HUES48 (cell line): Measurements from ENCODE around the gene NPIPA1.
"Not testable (repeated sequence)": the region's sequence is repeated elsewhere in the genome, so short reads cannot be mapped to it uniquely, and the experiment has no call there.

ENCODE experiments used
- H3K27ac ChIP-seq: one replicate; pipeline ENCODE4 v1.7.0; 2013; ENCODE audit warnings: low read depth, low read length, inconsistent platforms
- H3K27me3 ChIP-seq: 2 replicates; pipeline ENCODE4 v1.6.1; 2013; ENCODE audit warnings: mild to moderate bottlenecking, low read length; ENCODE audit not compliant: control insufficient read depth, insufficient read depth
- H3K36me3 ChIP-seq: 2 replicates; pipeline ENCODE4 v1.6.1; 2013; ENCODE audit warnings: low read length; ENCODE audit not compliant: control insufficient read depth, insufficient read depth
- H3K4me1 ChIP-seq: 2 replicates; pipeline ENCODE4 v1.6.1; 2013; ENCODE audit warnings: mild to moderate bottlenecking, low read length; ENCODE audit not compliant: control insufficient read depth, insufficient read depth
- H3K4me3 ChIP-seq: 2 replicates; pipeline ENCODE4 v1.5.1; 2013; ENCODE audit warnings: mild to moderate bottlenecking, low read depth, low read length
- H3K9ac ChIP-seq: 2 replicates; pipeline ENCODE4 v1.6.1; 2013; ENCODE audit warnings: mild to moderate bottlenecking, low read depth, low read length, moderate library complexity
- H3K9me3 ChIP-seq: 2 replicates; pipeline ENCODE4 v1.6.1; 2013; ENCODE audit warnings: low read length; ENCODE audit not compliant: control insufficient read depth, insufficient read depth

Gene NPIPA1

DNA sequence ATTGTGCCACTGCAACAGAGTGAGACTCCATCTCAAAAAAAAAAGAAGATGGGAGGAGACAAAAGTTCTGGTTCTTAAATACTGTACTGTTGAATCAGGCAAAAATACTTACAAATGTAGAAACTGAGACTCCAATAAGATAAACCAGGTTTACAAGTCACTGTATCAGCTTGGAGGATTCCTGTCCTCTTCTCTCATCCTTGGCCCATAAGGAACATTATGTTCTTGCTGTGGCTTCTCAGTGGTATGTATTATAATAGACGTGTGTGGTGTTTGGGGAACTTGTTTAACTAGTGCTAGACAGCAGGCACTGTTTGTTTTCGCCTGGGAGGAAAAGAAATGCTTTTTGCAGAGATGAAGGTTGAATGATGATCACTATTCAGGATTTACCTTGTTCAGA, 45.3 kb downstream of the NPIPA1 start:
- not testable (repeated sequence) for H3K27me3 ChIP-seq, H3K4me3 ChIP-seq, H3K36me3 ChIP-seq, H3K9ac ChIP-seq, H3K4me1 ChIP-seq, H3K27ac ChIP-seq, H3K9me3 ChIP-seq

DNA sequence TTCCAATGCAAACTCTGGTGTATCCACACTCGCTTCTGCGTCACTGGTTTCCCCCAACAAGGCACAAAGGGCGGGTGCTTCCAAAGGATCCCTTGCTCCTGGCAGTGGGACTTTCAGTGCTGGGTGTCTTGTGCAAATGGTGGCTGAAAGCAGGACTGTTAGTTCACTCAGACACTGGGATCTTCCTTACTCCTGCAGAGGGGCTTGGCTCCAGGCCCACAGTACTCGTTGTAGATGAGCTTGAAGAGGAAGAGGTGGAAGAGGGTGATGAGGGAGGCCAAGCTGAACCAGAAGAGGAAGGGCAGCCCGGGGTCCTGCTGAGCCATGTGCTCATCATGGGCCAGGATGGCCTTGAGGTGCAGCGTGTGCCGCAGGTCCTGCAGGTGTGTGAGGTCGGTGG, 50.8 kb downstream of the NPIPA1 start:
- H3K36me3 ChIP-seq, H3K4me3 ChIP-seq, H3K9me3 ChIP-seq, H3K9ac ChIP-seq, H3K4me1 ChIP-seq, H3K27me3 ChIP-seq, H3K27ac ChIP-seq: not testable (repeated sequence)

DNA sequence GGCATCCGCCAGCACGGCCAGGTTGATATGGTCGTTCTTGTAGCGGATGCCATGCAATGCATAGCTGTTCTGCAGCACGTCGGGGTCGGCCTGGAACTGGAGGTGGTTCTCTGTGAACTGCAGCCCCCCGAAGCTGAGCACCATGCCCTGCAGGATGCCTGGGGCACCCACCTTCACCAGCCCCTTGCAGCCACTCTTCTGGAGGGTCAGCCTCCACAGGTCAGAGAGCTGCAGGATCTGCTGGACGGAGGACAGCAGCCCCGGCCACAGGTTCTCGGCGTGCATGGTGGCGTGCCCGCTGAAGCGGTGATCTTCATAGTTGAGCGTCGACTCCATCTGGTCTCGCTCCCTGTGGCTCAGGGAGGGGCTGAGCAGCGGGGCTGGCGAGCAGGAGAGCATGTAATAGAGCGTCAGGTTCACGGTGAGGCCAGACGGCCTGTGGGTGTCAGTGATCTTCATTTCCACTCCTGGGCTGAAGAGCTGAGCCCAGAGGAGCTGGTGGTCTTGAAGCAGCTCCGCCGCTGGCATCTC, 51.5 kb downstream of the NPIPA1 start:
- H3K9ac ChIP-seq = not testable (repeated sequence)

GRCh38 chr16:14989291-14990281, 52.3 kb downstream of the NPIPA1 start:
- H3K36me3 ChIP-seq, H3K4me3 ChIP-seq, H3K27me3 ChIP-seq, H3K4me1 ChIP-seq, H3K27ac ChIP-seq, H3K9me3 ChIP-seq, H3K9ac ChIP-seq: not testable (repeated sequence)

More for the DNA sequence above, 51.5 kb downstream of the NPIPA1 start:
- not testable (repeated sequence) for H3K36me3 ChIP-seq, H3K27me3 ChIP-seq, H3K9me3 ChIP-seq, H3K27ac ChIP-seq, H3K4me3 ChIP-seq, H3K4me1 ChIP-seq

DNA sequence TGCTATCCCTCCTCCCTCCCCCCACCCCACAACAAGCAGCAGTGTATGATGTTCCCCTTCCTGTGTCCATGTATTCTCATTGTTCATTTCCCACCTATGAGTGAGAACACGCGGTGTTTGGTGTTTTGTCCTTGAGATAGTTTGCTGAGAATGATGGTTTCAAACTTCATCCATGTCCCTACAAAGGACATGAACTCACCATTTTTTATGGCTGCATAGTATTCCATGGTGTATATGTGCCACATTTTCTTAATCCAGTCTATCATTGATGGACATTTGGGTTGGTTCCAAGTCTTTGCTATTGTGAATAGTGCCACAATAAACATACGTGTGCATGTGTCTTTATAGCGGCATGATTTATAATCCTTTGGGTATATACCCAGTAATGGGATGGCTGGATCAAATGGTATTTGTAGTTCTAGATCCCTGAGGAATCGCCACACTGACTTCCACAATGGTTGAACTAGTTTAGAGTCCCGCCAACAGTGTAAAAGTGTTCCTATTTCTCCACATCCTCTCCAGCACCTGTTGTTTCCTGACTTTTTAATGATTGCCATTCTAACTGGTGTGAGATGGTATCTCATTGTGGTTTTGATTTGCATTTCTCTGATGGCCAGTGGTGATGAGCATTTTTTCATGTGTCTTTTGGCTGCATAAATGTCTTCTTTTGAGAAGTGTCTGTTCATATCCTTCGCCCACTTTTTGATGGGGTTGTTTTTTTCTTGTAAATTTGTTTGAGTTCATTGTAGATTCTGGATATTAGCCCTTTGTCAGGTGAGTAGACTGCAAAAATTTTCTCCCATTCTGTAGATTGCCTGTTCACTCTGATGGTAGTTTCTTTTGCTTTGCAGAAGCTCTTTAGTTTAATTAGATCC, 56.3 kb downstream of the NPIPA1 start:
- not testable (repeated sequence) for H3K9ac ChIP-seq, H3K27me3 ChIP-seq, H3K4me1 ChIP-seq, H3K9me3 ChIP-seq, H3K36me3 ChIP-seq, H3K4me3 ChIP-seq, H3K27ac ChIP-seq

DNA sequence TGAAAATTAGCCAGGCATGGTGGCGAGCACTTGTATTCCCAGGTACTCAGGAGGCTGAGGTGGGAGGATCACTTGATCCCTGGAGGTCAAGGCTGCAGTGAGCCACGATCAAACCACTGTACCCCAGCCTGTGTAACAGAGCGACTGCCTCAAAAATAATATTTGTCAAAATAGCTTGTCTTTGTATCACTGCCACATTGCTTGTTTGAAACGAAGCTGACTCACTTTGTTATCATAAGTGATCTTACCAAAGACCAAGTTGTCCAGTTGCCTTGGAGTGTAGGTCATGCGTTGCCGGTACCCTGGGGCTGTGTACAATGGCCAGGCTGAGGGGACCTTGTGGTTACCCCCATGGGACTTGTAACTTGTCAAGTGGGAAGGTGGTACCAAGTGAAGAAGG, 59.5 kb downstream of the NPIPA1 start:
- not testable (repeated sequence) for H3K9ac ChIP-seq, H3K9me3 ChIP-seq, H3K27me3 ChIP-seq, H3K36me3 ChIP-seq, H3K4me1 ChIP-seq, H3K27ac ChIP-seq, H3K4me3 ChIP-seq

GRCh38 chr16:14998300-14998699, 61.1 kb downstream of the NPIPA1 start:
- H3K27ac ChIP-seq, H3K4me1 ChIP-seq, H3K36me3 ChIP-seq, H3K9ac ChIP-seq, H3K27me3 ChIP-seq, H3K4me3 ChIP-seq, H3K9me3 ChIP-seq: not testable (repeated sequence)

- not testable (repeated sequence) for H3K4me3 ChIP-seq, H3K27ac ChIP-seq, H3K36me3 ChIP-seq, H3K4me1 ChIP-seq, H3K9ac ChIP-seq, H3K27me3 ChIP-seq, H3K9me3 ChIP-seq
Observed at GRCh38 chr16:14999845-15000244, 62.6 kb downstream of the NPIPA1 start.
